Activated CD4-positive, alpha-beta T cell treated with anti-CD3 and anti-CD28 coated beads, Interleukin-2, amount 50 U/mL, for 16 hours (primary cell): ENCODE data around the gene CHST10.

Experiments
- DNase-seq: peaks from one replicate; pipeline ENCODE4 v3.0.0-alpha.2; 2020

Gene CHST10

DNA sequence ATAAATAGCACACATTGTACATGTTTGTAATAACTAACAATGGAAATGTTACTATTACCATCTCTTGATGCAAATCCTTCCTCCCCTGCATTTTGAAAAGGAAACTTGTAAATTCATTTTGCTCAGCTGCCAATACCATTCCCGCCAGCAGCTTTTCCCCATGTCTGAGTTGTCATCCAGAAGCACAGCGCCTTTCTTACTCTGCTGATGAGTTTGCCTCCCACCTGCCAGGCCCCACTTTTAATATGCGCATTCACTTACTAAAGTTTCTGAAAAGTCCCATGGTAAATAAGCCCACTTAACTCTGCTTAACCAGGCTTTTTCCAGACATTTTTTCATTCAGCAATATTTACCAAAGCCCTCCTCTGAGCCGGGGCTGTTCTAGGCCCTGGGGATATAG, 3.9 kb downstream of the CHST10 start:
- no peak for DNase-seq

DNA sequence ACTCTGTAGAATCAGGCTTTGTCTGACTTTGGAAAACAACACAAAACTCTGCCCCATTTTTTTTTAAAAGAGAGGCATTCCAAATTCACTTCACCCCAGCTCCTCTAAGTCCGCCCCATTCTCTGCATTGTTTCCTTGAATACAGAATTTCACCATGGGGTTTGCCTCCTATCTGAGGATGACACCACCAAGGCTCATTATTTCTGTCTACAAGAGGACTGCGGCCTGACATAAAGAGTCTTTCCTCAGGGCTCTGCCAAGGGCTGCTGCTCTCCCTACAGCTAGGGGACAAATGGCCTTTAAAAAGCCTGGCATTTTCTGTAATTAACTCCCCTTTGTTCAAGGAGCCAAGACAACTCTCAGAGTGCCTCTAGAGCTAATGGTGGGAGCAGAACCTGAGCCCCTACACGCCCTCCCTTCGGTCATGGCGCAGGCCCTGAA, 4.6 kb downstream of the CHST10 start:
- no peak for DNase-seq

DNA sequence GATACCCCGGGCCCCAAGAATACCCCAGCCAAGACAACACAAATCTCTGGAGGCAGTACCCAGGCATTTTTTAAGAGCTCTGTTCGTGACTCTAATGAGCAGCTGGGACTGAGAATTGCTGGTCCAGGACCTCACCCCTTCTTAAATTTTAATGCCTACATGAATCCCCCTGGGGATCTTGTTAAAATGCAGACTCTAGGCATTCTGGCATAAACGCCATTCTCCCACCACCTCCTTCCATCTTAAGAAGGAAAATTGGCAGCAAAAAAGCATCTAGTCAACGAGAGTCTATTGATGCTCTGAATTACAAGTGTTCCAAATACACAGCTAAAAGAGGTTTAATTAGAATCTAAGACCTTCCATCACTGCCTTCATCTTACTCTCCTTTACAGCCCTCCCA, 5.0 kb downstream of the CHST10 start:
- DNase-seq = no peak

GRCh38 chr2:100411841-100412292, 5.6 kb downstream of the CHST10 start:
- DNase-seq = no peak

DNA sequence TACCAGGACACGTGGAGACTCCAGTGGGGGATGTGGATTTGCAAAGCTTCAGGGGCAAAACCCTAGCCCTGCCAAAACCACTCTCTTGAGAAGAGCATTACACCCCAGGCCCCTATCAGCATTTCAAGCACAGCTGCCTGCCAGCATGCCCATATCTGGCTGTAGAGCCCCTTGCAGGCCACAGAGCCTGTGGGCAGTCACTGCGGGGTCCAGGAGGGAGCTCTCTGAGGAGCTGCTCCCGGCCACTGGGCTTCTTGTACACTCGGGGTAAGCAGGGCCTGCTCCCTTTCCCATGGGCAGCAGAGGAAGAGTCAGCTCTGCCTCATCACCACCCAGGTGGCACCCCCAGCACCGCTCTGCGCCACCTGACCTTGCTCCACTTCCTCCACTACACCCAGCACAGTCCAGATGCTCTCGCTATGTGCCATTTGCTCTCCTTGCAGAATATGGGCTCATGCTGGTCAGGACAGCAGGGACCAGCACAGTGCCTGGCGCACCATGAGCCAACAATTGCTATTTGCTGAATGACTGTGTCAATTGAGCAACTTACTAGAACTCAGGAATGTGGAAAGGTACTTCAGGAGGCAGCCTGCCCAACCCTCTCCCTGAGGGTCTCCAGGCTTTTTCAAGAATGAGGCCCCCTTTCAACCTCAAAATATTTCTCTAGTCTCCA, 7.4 kb downstream of the CHST10 start:
- DNase-seq = no peak

- no peak for DNase-seq
These were observed 8.0 kb downstream of the CHST10 start for GRCh38 chr2:100409461-100409860.

- DNase-seq = no peak
These were observed 8.5 kb downstream of the CHST10 start for GRCh38 chr2:100408941-100409340.

- DNase-seq = no peak
These were observed 9.4 kb downstream of the CHST10 start for GRCh38 chr2:100408104-100408503.

- DNase-seq = no peak
These were observed 9.9 kb downstream of the CHST10 start for GRCh38 chr2:100407563-100407962.

- no peak for DNase-seq
These were observed 10.4 kb downstream of the CHST10 start for GRCh38 chr2:100407073-100407472.

DNA sequence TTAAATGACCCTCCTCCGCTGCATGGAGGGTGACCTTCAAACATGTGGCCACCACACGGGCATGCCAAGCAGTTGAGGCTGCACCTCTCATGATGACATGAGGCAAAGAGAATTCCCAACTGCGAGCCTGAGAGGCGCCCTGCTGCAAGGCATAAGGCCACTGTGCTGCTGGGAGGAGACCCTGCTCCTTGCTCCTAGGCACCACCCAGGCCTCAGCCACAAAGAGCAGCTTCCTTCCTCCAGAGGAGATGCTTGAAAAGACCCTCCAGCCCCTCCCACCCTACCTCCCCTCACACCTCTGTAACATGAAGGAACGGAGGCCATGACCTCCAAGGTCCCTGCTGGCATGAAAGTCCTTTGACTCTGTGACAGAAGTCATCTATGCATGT, 11.4 kb downstream of the CHST10 start:
- DNase-seq = no peak

GRCh38 chr2:100405403-100406119, 11.9 kb downstream of the CHST10 start:
- no peak for DNase-seq

DNA sequence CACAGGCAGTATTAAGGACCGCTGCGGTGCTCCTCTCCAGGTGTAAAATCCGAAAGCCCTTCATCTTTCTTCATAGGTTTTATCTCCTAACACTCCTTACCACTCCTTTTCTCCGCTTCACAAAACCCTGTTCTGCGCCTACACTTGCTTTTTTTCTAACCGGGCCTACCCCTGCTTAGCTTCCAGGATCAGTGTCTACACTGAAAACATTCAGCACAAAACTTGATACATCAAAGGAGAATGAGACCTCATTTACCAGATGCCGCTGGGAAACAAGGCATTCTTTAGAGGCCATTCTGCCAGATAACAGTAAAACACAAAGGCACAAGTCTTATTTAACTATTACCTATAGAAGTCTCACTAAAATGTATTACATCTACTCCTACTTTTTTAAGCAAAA, 13.1 kb downstream of the CHST10 start:
- DNase-seq = no peak

DNA sequence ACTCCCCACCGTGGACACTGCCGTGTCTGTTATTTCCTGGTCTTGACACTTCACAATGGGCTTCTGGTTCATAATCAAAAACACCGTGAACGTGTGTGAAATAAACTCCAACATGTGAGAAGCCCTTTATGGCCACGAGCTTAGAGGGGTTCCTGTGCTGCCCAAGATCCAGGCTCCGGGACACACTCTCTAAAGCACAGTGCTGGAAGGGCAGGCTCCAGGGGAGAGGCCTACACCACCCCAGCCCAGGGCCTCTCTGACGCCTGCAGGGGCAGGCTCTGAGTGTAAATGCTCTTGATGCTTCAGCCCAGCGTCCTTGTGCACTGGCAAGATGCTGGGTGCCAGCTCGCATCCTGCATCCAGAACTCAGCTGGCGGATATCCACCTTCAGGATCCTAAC, 13.7 kb downstream of the CHST10 start:
- DNase-seq = no peak

GRCh38 chr2:100401268-100401667, 16.2 kb downstream of the CHST10 start:
- DNase-seq = no peak

DNA sequence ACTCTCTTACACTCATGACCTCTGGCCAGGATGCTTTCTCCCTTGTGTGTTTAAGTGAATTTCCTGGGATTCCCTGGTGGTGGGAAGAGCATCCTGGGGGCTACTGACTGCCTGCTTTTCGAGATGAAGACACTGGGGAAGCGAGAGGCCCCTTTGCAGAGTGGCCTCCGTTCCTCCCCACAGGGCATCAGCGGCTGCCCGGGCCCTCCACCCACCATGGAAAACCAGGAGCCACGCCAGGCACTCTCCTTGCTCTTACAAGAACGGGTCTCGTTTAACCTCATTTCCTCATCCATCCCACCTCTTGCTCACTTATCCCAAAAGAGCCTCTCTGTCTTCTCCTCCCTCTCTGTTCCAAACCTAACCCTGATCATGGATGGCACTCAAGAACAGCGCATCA, 17.8 kb downstream of the CHST10 start:
- DNase-seq = no peak

DNA sequence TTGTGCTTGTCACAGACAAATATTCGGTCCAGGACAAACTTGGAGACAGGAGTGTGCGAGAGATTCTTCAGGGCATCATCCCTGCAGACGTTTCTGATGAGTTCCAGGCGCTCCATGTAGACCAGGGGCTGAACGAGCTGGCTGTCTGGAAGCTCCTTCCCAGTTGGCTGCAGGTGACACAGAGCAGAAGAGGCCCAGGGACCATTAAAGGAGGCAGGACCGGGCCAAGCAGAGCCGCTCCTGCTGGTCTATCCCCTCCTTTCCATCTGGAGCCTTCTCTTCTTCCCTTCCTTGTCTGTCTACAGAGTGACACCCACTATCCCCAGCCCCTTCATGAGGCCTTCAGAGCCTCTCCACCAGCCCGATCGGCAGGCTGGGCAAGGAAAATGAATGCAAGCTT, 19.5 kb downstream of the CHST10 start:
- no peak for DNase-seq

- DNase-seq = no peak
These were observed 20.2 kb downstream of the CHST10 start for GRCh38 chr2:100397118-100397860.

GRCh38 chr2:100396483-100396882, 21.0 kb downstream of the CHST10 start:
- no peak for DNase-seq

DNA sequence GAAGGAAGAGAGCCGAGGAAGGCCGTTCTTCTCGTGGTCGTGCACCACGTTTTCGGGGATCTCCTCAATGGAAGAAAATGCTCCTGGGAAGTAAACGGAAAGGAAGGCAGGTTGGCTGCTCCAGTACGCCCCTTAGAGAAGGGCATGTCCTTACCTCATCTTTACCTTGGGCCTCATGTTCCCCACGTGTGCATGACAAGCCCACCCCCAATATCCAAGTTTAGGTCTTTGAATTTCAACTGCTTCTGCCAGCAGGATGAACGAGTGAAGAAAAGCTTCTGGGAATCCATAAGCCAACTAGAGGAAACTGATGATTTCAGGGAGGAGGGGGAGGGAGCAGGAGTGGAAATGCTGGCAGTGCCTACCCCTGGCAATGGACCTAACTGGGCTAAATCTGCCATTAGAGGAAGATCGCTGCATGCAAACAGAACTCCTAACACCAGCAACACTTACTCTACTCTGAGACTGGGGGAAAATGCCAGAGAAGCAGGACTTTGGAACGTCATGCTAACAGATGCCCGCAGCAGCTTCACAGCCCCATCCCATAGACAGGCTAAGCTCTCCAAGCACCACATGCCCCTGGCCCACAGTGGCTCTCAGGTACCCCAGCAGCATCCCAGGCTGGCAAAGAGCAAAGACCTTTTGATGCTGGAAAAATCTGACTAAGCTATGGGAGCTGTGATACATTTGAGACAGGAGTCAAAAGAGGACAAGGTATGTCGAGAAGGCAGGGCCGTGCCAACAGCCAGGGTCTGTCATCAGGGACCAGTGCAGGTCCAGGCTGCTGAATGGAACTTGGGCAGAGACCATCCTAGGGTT, 21.7 kb downstream of the CHST10 start:
- DNase-seq = no peak

DNA sequence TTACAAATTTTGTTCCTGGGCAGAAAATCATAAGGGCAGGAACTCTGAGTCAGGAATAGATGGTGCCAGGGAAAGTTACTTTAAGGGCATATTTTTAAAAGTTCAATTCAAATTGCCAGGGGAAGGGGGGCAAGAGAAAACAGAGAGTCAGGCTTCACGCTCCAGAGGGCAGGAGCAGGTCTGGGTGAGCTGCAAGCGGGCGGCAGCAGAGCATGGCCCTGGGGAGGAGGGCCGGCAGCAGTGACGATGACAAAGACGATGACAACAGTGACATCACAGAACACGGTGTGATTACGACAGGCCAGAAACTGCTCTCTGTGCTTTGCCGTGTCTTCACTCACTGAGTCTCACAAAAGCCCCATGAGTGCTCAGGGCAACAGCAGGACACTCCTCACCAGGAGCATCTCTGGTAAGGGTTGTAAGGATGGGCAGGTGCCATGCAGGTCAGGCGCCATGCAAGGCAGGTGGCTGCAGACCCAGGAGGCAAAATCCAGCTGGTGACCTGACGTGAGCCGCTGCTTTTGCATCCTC, 23.3 kb downstream of the CHST10 start:
- DNase-seq = no peak

DNA sequence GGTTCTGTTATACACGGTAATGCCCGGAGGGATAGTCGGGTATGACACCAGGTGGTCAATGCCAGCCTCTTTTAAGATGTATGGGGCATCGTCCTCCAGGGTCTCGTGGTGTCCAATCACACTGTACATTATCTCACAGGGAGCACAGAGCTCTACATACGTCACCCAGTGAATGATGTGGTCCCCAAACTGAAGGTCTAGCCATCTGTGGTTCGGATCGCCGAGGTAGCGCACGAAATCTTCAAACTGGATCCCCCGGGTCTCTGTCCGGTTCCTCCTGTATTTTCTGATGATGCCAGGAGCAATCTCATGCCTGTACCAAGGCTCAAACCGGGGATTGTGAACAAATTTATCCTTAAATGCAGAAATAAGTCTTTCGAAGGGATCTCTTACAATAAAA, 24.1 kb downstream of the CHST10 start:
- DNase-seq = no peak

DNA sequence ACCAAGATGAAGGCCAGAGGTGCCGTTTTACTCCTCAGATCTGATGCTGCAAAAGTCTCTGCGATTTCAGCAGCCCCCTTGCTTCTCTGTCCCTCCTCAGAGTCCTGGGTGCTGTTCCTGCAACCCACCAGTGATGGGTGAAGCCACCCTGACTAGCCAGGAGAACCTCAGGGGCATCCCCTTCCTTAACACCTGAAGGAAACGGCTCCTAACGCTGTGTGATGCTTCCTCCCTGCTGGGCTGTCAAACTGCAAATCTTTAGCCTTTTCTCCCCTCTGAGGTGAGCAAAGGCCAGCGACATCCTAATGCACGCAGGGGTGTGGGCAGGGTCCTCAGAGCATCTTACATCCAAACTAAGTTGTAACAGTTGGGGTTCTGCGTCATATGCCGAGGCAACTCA, 24.8 kb downstream of the CHST10 start:
- no peak for DNase-seq
